MCF 10A (cell line): Measurements from ENCODE around the gene CCDC68. TPM values are rescaled to one million over a fixed set of nuclear protein-coding genes. Genes with fewer than 3 reads are reported as not detected.
A peak's percentile ranks its signal among the peaks of the same experiment; 100 is the strongest.

Experiments
- BruUV-seq: library from RNA; stranded (reverse); fragments of 400-500 nt; replicated peaks from 2 replicates; lab custom pipeline; 2021; lab: Mats Ljungman, UMichigan
- CTCF ChIA-PET: fragments of 300-600 bp; sonication (Branson Sonifier 250); formaldehyde crosslinking; extraction: SDS; loops from one replicate; lab custom pipeline; 2021; ENCODE audit warnings: antibody characterized with exemption, inconsistent platforms; lab: Yijun Ruan, JAX
- POLR2A ChIA-PET: fragments of 300-600, 350-650 bp; sonication (Branson Sonifier 250); formaldehyde crosslinking; extraction: SDS; loops from one replicate; lab custom pipeline; 2020; ENCODE audit warnings: antibody characterized with exemption, inconsistent platforms; lab: Yijun Ruan, JAX
- DNase-seq: peaks from one replicate; pipeline ENCODE4 v3.0.0-alpha.2; 2018; ENCODE audit not compliant: unreplicated experiment
- H3K27ac Mint-ChIP-seq: one replicate; pipeline ENCODE4 v1.8.0; 2022; ENCODE audit warnings: mild to moderate bottlenecking, low read depth, mixed read lengths; ENCODE audit not compliant: unreplicated experiment
- H3K27me3 Mint-ChIP-seq: one replicate; pipeline ENCODE4 v1.8.0; 2022; ENCODE audit warnings: mixed read lengths; ENCODE audit not compliant: insufficient read depth, unreplicated experiment
- H3K36me3 Mint-ChIP-seq: one replicate; pipeline ENCODE4 v1.8.0; 2022; ENCODE audit warnings: mild to moderate bottlenecking, moderate library complexity, mixed read lengths; ENCODE audit not compliant: insufficient read depth, unreplicated experiment
- H3K4me1 Mint-ChIP-seq: one replicate; pipeline ENCODE4 v1.8.0; 2022; ENCODE audit warnings: mixed read lengths; ENCODE audit not compliant: insufficient read depth, unreplicated experiment
- H3K4me3 Mint-ChIP-seq: one replicate; pipeline ENCODE4 v1.8.0; 2022; ENCODE audit warnings: mild to moderate bottlenecking, moderate library complexity, mixed read lengths; ENCODE audit not compliant: unreplicated experiment
- H3K9me3 Mint-ChIP-seq: one replicate; pipeline ENCODE4 v1.8.0; 2022; ENCODE audit warnings: mixed read lengths; ENCODE audit not compliant: unreplicated experiment
- CTCF ChIP-seq: fragments of 200-600 bp; IDR thresholded peaks from one replicate; pipeline ENCODE4 v1.8.0; 2022; ENCODE audit warnings: antibody characterized with exemption, mild to moderate bottlenecking; ENCODE audit not compliant: unreplicated experiment
- intact Hi-C: fragments of 100-400 bp; cut with micrococcal nuclease; formaldehyde crosslinking; loops from 2 replicates; pipeline ENCODE4 v1.14.1; 2022
- total RNA-seq: library from RNA; stranded (reverse); gene quantifications from 2 replicates; pipeline ENCODE4 v1.2.3, GENCODE V29; 2022

Gene CCDC68
- total RNA-seq, 1 experiment from 2014 or later: 3.3 TPM

- peak; percentile 56 for DNase-seq
- no peaks in the 10 kb centered on the region for H3K36me3 Mint-ChIP-seq
- H3K4me3 Mint-ChIP-seq: peak overlapping the region; percentile 77
- no peak for TF ChIP-seq CTCF
- ChIA-PET POLR2A (interaction anchor here (0.6 to 2.1 kb wide), 6 partner anchors 11 to 127 kb away, joined by 3 to 8 read pairs (median 4); partner anchors contain the start of gene RAB27B), CTCF (interaction anchor here (0.6 to 1.1 kb wide), 3 partner anchors 261 to 391 kb away, joined by 3 to 4 read pairs (median 3); no protein-coding TSS in a partner anchor)
- no peaks in the 10 kb centered on the region for H3K27me3 Mint-ChIP-seq
- intact Hi-C loops: loop anchor here (5.0 kb wide), 1 partner anchor 169 kb away; no protein-coding TSS in a partner anchor
- no TSS peak for BruUV-seq
- peak overlapping the region; percentile 95 for H3K27ac Mint-ChIP-seq
- no peaks in the 10 kb centered on the region for H3K9me3 Mint-ChIP-seq
- peaks cover 9% of the 10 kb centered on the region for H3K4me1 Mint-ChIP-seq
These were observed 13.1 kb downstream of the CCDC68 start for GRCh38 chr18:54946149-54946581.

- H3K4me3 Mint-ChIP-seq: peak overlapping the region; percentile 77
- no TSS peak for BruUV-seq
- DNase-seq: no peak
- no peaks in the 10 kb centered on the region for H3K36me3 Mint-ChIP-seq
- H3K27ac Mint-ChIP-seq: peak overlapping the region; percentile 95
- ChIA-PET CTCF (interaction anchor here (0.6 kb wide), 2 partner anchors 196 to 1652 kb away, joined by 3 read pairs; no protein-coding TSS in a partner anchor), POLR2A (interaction anchor here (0.6 to 2.1 kb wide), 6 partner anchors 12 to 261 kb away, joined by 3 to 8 read pairs (median 3); partner anchors contain the start of gene RAB27B)
- no peaks in the 10 kb centered on the region for H3K27me3 Mint-ChIP-seq
- no peak for TF ChIP-seq CTCF
- H3K9me3 Mint-ChIP-seq: no peaks in the 10 kb centered on the region
- intact Hi-C loops: loop anchor here (5.0 kb wide), 1 partner anchor 168 kb away; no protein-coding TSS in a partner anchor
- H3K4me1 Mint-ChIP-seq: peaks cover 9% of the 10 kb centered on the region
These were observed 13.6 kb downstream of the CCDC68 start for GRCh38 chr18:54945576-54946125.

GRCh38 chr18:54942569-54942968 lies 16.7 kb downstream of the CCDC68 start:
- BruUV-seq: no TSS peak
- DNase-seq: no peak
- no peak overlapping the region for H3K27ac Mint-ChIP-seq
- H3K27me3 Mint-ChIP-seq: no peaks in the 10 kb centered on the region
- no peaks in the 10 kb centered on the region for H3K36me3 Mint-ChIP-seq
- ChIA-PET POLR2A (no interaction called here), CTCF (no interaction called here)
- H3K9me3 Mint-ChIP-seq: no peaks in the 10 kb centered on the region
- H3K4me1 Mint-ChIP-seq: peaks cover 9% of the 10 kb centered on the region
- intact Hi-C loops: no loop called here
- no peak overlapping the region for H3K4me3 Mint-ChIP-seq
- no peak for TF ChIP-seq CTCF

- ChIA-PET POLR2A (no interaction called here), CTCF (no interaction called here)
- Mint-ChIP-seq H3K9me3 (no peaks in the 10 kb centered on the region), H3K27ac (no peak overlapping the region), H3K36me3 (no peaks in the 10 kb centered on the region), H3K27me3 (no peaks in the 10 kb centered on the region), H3K4me3 (no peak overlapping the region), H3K4me1 (peaks cover 9% of the 10 kb centered on the region)
- TF ChIP-seq CTCF: no peak
- no TSS peak for BruUV-seq
- DNase-seq: no peak
- intact Hi-C loops: no loop called here
These were observed 17.1 kb downstream of the CCDC68 start for GRCh38 chr18:54942144-54942543.
